Common myeloid progenitor, CD34-positive (primary cell): ENCODE measurements around the gene SYTL1.

Experiments
- CTCF ChIA-PET: fragments of 350-600 bp; sonication (Branson Sonifier 250); formaldehyde crosslinking; loops from one replicate; lab custom pipeline; 2021; ENCODE audit warnings: antibody characterized with exemption; lab: Charles Lee
- POLR2A ChIA-PET: fragments of 350-600 bp; sonication (Branson Sonifier 250); formaldehyde crosslinking; loops from one replicate; lab custom pipeline; 2021; ENCODE audit warnings: antibody characterized with exemption; lab: Charles Lee
- DNase-seq, 3 donors: peaks; one replicate each; pipeline versions ENCODE4 v3.0.0 to v3.0.0-alpha.2; 2013
- H3K27ac ChIP-seq, 2 experiments: 1 replicate in 1 of 2; 2 replicates in 1 of 2; pipeline ENCODE4 v1.7.0; 2013; ENCODE audit warnings: inconsistent platforms in 2 of 2, low read length in 2 of 2, mild to moderate bottlenecking in 2 of 2, low read depth in 1 of 2, moderate library complexity in 1 of 2; ENCODE audit not compliant: severe bottlenecking in 2 of 2, insufficient read depth in 1 of 2, poor library complexity in 1 of 2
- H3K27me3 ChIP-seq, 5 experiments: replicated peaks in 2 of 5; 1 replicate in 3 of 5; 2 replicates in 2 of 5; pipeline versions ENCODE4 v1.6.1 to v1.7.0; 2013; ENCODE audit warnings: low read length in 4 of 5, mild to moderate bottlenecking in 2 of 5, moderate library complexity in 2 of 5, inconsistent platforms in 1 of 5; ENCODE audit not compliant: insufficient read depth in 5 of 5, control insufficient read depth in 4 of 5
- H3K36me3 ChIP-seq, 4 experiments: 1 replicate in 2 of 4; 2 replicates in 2 of 4; pipeline versions ENCODE4 v1.6.1 to v1.7.0; 2013; ENCODE audit warnings: low read length in 3 of 4, control low read depth in 1 of 4, mild to moderate bottlenecking in 1 of 4; ENCODE audit not compliant: control insufficient read depth in 4 of 4, insufficient read depth in 4 of 4
- H3K4me1 ChIP-seq, 4 experiments: 1 replicate in 3 of 4; 2 replicates in 1 of 4; pipeline versions ENCODE4 v1.6.1 to v1.7.1; 2013; ENCODE audit warnings: low read length in 3 of 4, mild to moderate bottlenecking in 3 of 4, control low read depth in 1 of 4, inconsistent platforms in 1 of 4, moderate library complexity in 1 of 4; ENCODE audit not compliant: control insufficient read depth in 4 of 4, insufficient read depth in 4 of 4; ENCODE audit errors: control extremely low read depth in 1 of 4
- H3K4me3 ChIP-seq, 7 experiments: 1 replicate in 4 of 7; 2 replicates in 3 of 7; pipeline versions ENCODE4 v1.5.1 to v1.7.0; 2013; ENCODE audit warnings: mild to moderate bottlenecking in 7 of 7, low read length in 6 of 7, moderate library complexity in 6 of 7, inconsistent platforms in 2 of 7, low read depth in 2 of 7, control low read depth in 1 of 7; ENCODE audit not compliant: insufficient read depth in 4 of 7, control insufficient read depth in 1 of 7; ENCODE audit errors: extremely low read depth in 1 of 7
- H3K9me3 ChIP-seq, 5 experiments: 1 replicate in 4 of 5; 2 replicates in 1 of 5; pipeline versions ENCODE4 v1.6.1 to v1.7.1; 2013; ENCODE audit warnings: low read length in 4 of 5, mild to moderate bottlenecking in 2 of 5, inconsistent platforms in 1 of 5, low read depth in 1 of 5, moderate library complexity in 1 of 5; ENCODE audit not compliant: control insufficient read depth in 4 of 5, insufficient read depth in 2 of 5; ENCODE audit errors: control extremely low read depth in 1 of 5
- WGBS: methylation state at CpG from one replicate; pipeline ENCODE4 v1.1.5; 2013; ENCODE audit not compliant: insufficient coverage; 5-methylcytosine and 5-hydroxymethylcytosine counted together

The SYTL1 gene

GRCh38 chr1:27360159-27361043 lies 18.6 kb downstream of the SYTL1 start:
- ChIA-PET POLR2A (no interaction called here), CTCF (interaction anchor here (1.0 to 10.3 kb wide), 7 partner anchors 8 to 38 kb away, joined by 3 to 102 read pairs (median 12); partner anchors contain the start of genes MAP3K6 and SYTL1)
- peaks cover 0 to 26% (median 2%) of the 10 kb centered on the region in 4 experiments for H3K36me3 ChIP-seq
- no peak overlapping the region for H3K27ac ChIP-seq
- no peaks in the 10 kb centered on the region for H3K9me3 ChIP-seq
- peaks cover 3 to 44% (median 28%) of the 10 kb centered on the region in 4 experiments for H3K4me1 ChIP-seq
- H3K4me3 ChIP-seq, result peak overlapping the region in 6 of 7 experiments; percentile 16 to 74 (median 58)
- 10% methylated on average over 52 of the region's 71 CpGs for WGBS
- peak in 2 of 3 donors; percentile 42 to 54 for DNase-seq
- H3K27me3 ChIP-seq, result no peaks in the 10 kb centered on the region

- Histone ChIP-seq H3K4me3 (peak overlapping the region in 3 of 7 experiments; percentile 34 to 74 (median 67)), H3K4me1 (peaks cover 3 to 48% (median 29%) of the 10 kb centered on the region in 4 experiments), H3K9me3 (no peaks in the 10 kb centered on the region), H3K27ac (no peak overlapping the region), H3K27me3 (no peaks in the 10 kb centered on the region), H3K36me3 (peaks cover 0 to 22% (median 1%) of the 10 kb centered on the region in 4 experiments)
- DNase-seq, result peak in 2 of 3 donors; percentile 30 to 39
- WGBS, result 43% methylated on average over 15 of the region's 21 CpGs
- ChIA-PET CTCF (interaction anchor here (1.5 to 10.3 kb wide), 4 partner anchors 17 to 34 kb away, joined by 3 to 102 read pairs (median 11); partner anchors contain the start of gene SYTL1), POLR2A (no interaction called here)
These were observed 19.2 kb downstream of the SYTL1 start for GRCh38 chr1:27361044-27361402.

DNA sequence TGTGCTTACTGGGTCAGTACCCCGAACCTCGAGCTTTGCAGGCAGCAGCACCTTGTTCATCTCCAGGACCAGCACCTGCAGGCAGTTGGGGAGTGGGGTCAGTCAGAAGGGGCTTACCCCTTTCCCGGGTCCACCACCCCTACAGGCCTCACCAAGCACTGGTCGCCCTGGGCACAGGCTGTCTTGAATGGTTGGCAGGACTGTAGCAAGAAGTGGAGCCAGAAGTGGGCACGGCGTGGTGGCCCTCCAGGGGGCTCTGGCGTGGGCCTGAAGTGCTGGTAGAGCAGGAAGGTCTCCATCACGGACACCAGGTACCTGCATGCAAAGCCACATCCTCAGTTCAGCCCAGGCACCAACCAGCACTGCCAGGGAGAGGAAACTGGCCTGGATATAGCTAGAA lies 19.7 kb downstream of the SYTL1 start:
- 97% methylated on average over 8 of the region's 8 CpGs for WGBS

DNA sequence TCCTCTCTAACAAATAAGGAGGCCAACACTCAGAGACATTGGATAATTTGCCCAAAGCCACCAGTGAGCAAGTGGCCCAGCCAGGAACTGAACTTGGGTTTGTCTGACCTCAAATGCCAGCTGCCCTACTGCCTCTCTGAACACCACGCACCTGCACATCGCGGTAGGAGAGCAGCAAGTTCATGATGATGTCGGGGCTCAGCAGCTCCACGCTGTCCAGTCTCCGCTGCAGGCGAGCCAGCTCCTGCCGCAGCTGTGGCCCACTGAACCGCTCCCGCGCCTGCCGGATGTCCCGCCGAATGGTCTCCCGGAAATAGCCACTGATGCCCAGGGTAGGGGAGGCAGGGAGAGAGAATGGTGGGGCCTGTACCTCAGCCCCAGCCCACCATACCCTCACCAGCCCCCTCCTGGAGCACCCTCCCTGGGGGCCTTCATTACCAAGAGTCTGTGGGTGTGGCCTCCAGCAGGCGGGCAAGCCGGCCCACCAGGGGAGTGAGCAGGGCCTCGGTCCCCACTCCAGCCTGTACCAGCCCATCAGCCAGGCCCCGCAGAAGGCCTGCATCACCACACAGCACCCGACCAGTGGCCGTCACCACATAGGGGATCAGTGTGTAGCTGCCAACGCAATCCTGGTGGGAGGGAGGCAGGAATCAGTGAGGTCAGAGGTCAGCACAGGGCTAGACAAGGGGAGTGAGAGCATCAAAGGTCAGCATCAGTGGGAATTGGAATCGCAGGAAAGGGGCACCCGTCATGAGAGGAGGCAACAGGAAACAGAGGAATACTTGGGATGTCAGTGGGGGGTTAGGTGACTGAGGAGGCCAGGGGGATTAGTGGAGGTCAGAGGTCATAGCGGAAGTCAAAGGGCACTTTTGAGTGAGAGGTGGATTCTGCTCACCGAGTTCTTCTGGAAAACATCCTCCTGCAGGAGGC lies 22.2 kb downstream of the SYTL1 start:
- no peak overlapping the region for H3K27ac ChIP-seq
- WGBS, result 97% methylated on average over 15 of the region's 26 CpGs
- no peak for DNase-seq
- CTCF ChIA-PET, result interaction anchor here (1.1 to 8.0 kb wide), 5 partner anchors 7 to 36 kb away, joined by 3 to 80 read pairs (median 7); no protein-coding TSS in a partner anchor
- H3K4me3 ChIP-seq, result no peak overlapping the region
- peaks cover 0 to 12% (median 1%) of the 10 kb centered on the region in 4 experiments for H3K36me3 ChIP-seq
- peaks cover 6 to 57% (median 42%) of the 10 kb centered on the region in 4 experiments for H3K4me1 ChIP-seq
- H3K27me3 ChIP-seq, result no peaks in the 10 kb centered on the region
- no peaks in the 10 kb centered on the region for H3K9me3 ChIP-seq
- POLR2A ChIA-PET, result no interaction called here

More for the DNA sequence above, 19.7 kb downstream of the SYTL1 start:
- H3K27ac ChIP-seq, result no peak overlapping the region
- H3K27me3 ChIP-seq, result no peaks in the 10 kb centered on the region
- H3K36me3 ChIP-seq, result peaks cover 0 to 18% (median 1%) of the 10 kb centered on the region in 4 experiments
- DNase-seq, result no peak
- CTCF ChIA-PET, result interaction anchor here (0.6 to 10.3 kb wide), 13 partner anchors 15 to 317 kb away, joined by 3 to 102 read pairs (median 3); partner anchors contain the start of gene SYTL1
- peaks cover 3 to 48% (median 32%) of the 10 kb centered on the region in 4 experiments for H3K4me1 ChIP-seq
- H3K9me3 ChIP-seq, result no peaks in the 10 kb centered on the region
- H3K4me3 ChIP-seq, result no peak overlapping the region
- POLR2A ChIA-PET, result no interaction called here

DNA sequence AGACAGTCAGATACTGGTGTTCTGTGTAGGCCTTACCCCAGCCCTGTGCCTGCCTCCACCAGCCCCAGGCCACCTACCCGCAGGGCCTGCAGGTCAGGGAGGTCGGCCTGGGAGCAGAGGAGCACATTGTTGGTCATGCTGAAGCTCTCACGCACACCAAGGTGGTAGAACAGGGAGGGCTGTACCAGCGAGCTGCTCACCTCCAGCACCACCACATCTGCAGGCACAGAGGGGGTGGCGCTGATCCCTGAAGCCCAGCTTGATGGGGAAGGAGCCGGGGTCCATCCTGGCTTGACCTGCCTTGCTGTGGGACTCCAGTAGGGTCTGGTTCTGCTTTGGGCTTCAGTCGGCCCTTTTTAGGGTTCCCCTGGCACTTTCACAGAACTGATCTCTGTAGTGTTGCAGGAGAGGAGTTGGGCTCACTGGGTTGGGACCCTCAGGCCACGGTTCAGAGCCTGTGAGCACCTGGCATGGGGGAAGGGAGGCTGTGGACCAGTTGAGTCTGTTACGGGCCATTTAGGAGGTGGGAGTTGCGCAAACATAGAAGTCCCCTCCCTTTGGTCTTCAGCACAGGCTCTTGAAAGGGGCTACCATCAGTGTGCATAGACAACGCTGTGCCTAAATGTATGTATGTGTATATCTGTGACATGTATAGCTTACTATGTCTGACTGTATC lies 23.0 kb downstream of the SYTL1 start:
- Histone ChIP-seq H3K27me3 (no peaks in the 10 kb centered on the region), H3K9me3 (no peaks in the 10 kb centered on the region), H3K36me3 (peaks cover 0 to 11% (median 1%) of the 10 kb centered on the region in 4 experiments), H3K27ac (no peak overlapping the region), H3K4me3 (peak overlapping the region in 6 of 7 experiments; percentile 35 to 83 (median 68)), H3K4me1 (peaks cover 9 to 59% (median 48%) of the 10 kb centered on the region in 4 experiments)
- no peak for DNase-seq
- CTCF ChIA-PET, result interaction anchor here (0.7 to 8.0 kb wide), 11 partner anchors 7 to 298 kb away, joined by 3 to 80 read pairs (median 5); partner anchors contain the start of genes CD164L2 and SYTL1
- WGBS, result 83% methylated on average over 6 of the region's 11 CpGs
- POLR2A ChIA-PET, result interaction anchor here (0.6 to 1.4 kb wide), 2 partner anchors 8 to 194 kb away, joined by 3 to 5 read pairs; no protein-coding TSS in a partner anchor
